HFF-Myc (cell line): Measurements from ENCODE around the gene PI4KA.
"Not testable (repeated sequence)": the region's sequence is repeated elsewhere in the genome, so short reads cannot be mapped to it uniquely, and the experiment has no call there.

ENCODE experiments used
- DNase-seq: peaks from one replicate; pipeline ENCODE4 v3.0.0-alpha.2; 2011; ENCODE audit warnings: low read depth; ENCODE audit errors: extremely low read depth
- H3K4me3 ChIP-seq: replicated peaks from 2 replicates; pipeline ENCODE4 v1.5.1; 2011; ENCODE audit warnings: low read depth, mild to moderate bottlenecking, control low read depth, low read length
- CTCF ChIP-seq: IDR thresholded peaks from 2 replicates; pipeline ENCODE4 v1.5.1; 2012; ENCODE audit warnings: mild to moderate bottlenecking, low read depth, low read length, control low read depth; ENCODE audit errors: missing control alignments

Gene PI4KA

DNA sequence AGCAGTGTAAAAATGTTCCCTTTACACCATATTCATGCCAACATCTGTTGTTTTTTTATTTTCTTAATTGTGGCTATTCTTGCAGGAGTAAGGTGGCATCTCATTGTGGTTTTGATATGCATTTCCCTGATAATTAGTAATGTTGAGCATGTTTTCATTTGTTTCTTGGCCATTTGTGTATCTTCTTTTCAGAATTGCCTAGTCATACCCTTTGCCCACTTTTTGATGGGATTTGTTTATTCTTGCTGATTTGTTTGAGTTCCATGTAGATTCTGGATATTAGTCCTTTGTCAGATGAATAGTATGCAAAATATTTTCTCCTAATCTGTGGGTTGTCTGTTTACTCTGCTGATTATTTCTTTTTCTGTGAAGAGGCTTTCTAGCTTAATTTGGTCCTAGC, 183.6 kb downstream of the PI4KA start:
- no peak for TF ChIP-seq CTCF
- H3K4me3 ChIP-seq: no peak overlapping the region
- DNase-seq: no peak

DNA sequence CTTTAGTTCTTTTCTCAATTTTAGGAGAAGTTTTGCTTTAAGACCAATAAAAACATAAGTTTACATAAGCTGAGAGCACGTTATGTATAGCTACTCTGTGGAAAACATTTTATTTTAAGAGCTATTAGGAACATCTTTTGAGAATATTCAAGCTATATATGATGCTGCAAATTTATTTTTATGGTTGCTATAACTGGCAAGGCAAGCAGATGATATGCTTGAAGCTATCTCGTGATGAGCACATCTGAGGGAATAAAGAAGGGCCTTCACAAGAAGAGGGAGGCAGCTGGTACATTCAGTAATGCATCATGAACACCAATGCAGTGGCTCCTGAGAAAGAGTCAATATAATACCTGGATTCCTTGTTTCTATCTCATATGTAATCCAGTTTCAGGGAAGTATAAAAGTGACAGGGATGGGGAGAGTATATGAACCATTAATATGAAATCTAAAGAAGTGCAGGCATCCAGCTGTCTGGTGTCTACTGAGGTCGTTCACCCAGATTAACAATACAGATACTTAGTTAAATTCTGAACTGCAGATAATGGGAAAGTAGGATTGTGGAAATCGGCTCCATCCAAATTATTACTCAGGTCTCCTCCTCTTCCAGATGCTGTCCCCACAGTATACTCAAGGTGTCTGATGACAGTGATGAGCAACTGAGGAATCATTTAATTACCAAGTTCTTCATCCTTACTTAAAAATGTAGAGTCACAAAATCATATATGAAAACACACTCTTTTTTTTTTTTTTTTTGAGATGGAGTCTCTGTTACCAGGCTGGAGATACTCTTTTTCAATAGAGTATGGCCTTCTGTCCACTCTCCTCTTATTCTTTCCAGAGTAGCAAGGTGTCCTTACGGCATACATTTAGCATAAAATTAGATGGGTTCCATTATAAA, 185.1 kb downstream of the PI4KA start:
- no peak for DNase-seq

DNA sequence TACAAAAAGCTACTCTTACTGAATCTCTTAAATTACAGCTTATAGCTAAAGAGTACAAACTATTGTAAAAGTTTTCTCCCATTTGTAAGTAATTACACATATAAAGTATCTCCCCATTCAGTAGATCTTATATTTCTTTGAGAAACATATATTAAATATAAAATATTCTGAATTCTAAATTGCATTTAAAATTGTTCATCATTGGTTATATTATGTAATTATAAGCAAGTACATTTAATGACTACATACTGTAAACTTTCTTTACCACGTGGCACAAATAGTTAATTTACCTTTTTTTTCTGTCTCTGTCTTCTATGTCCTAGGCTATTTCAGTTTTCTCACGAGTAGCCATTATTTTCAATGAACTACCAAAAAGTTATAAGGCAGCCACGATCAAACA, 185.9 kb downstream of the PI4KA start:
- DNase-seq: no peak
- H3K4me3 ChIP-seq: no peak overlapping the region
- TF ChIP-seq CTCF: no peak

More for the DNA sequence above, 185.1 kb downstream of the PI4KA start:
- TF ChIP-seq CTCF: no peak
- H3K4me3 ChIP-seq: no peak overlapping the region

- TF ChIP-seq CTCF: no peak
- no peak overlapping the region for H3K4me3 ChIP-seq
- DNase-seq: no peak
These were observed 186.6 kb downstream of the PI4KA start for GRCh38 chr22:20672082-20672424.

DNA sequence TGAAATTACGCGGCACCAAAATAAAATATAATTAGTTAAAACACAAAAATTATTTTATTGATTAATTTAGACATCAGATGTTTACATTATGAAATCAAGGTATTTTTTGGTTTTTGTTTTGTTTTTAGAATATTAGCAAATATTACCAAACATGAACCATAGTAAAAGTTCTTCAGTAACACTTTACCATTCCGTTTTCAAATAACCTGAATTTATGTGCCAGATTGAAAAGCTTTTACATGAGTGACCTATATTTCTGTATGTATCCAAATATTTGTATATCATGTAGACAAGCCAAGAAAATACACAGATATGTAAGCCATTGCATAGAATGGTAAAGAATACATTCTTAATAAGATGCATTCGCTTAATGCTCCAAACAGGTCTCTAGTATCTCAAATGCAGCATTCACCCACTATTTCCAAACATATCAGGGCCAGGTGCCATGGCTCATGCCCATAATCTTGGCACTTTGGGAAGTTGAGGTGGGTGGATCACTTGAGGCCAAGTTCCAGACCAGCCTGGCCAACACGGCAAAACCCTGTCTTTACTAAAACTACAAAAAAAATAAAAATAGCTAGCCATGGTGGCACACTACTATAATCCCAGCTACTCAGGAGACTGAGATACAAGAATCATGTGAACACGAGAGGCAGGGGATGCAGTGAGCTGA, 187.1 kb downstream of the PI4KA start:
- no peak for DNase-seq
- no peak overlapping the region for H3K4me3 ChIP-seq
- no peak for TF ChIP-seq CTCF

GRCh38 chr22:20670457-20671261, 188.0 kb downstream of the PI4KA start:
- DNase-seq, H3K4me3 ChIP-seq: not testable (repeated sequence)

GRCh38 chr22:20669884-20670283, 188.7 kb downstream of the PI4KA start:
- not testable (repeated sequence) for H3K4me3 ChIP-seq, DNase-seq

- not testable (repeated sequence) for H3K4me3 ChIP-seq, DNase-seq
These were observed 189.1 kb downstream of the PI4KA start for GRCh38 chr22:20669471-20669870.

GRCh38 chr22:20668769-20669168, 189.8 kb downstream of the PI4KA start:
- not testable (repeated sequence) for DNase-seq, H3K4me3 ChIP-seq

DNA sequence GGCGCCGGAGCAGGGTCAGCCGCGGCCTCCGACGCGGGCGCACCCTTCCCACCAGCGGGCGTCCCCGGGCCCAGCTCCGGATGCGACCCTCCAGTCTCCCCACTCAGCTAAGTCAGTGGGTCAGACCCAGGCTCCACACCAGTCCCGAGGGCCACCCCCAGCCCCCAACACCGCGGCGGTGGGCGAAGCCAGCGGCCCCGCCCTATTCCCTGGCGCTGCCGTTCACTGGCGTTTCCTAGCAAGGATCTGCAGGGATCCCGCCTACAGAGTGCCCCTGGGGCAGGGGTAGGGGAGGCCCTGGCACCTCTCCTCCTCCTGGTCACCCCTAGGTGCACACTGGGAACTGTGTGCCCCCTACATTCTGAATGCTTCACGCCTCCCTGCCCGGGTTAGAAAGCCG, 190.4 kb downstream of the PI4KA start:
- DNase-seq, H3K4me3 ChIP-seq: not testable (repeated sequence)

DNA sequence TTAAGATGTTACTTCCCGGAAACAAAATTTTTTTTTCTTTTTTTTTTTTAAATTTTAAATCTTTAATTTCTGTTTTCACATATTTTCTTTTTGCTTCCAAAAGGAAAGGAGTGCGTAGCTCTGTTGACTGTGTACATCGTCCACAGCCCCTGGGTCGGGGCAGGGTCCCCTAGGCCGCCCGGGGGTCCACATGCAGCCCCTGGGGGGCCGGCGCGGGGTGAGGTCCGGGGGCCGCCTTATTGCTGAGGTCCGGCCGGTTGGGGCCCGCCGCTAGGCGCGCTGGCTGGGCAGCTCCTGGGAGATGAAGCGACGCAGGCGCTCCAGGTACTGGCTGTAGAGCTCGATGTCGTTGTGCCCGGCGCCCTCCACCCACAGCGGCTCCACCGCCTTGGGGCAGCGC, 191.1 kb downstream of the PI4KA start:
- not testable (repeated sequence) for H3K4me3 ChIP-seq, DNase-seq
